GM18858 (cell line): ENCODE data around the gene MLPH.

Experiments used
- ATAC-seq: cut with Tn5 transposase; IDR thresholded peaks from one replicate; pipeline ENCODE4 v1.9.1; 2021; ENCODE audit not compliant: unreplicated experiment

MLPH gene, protein sequence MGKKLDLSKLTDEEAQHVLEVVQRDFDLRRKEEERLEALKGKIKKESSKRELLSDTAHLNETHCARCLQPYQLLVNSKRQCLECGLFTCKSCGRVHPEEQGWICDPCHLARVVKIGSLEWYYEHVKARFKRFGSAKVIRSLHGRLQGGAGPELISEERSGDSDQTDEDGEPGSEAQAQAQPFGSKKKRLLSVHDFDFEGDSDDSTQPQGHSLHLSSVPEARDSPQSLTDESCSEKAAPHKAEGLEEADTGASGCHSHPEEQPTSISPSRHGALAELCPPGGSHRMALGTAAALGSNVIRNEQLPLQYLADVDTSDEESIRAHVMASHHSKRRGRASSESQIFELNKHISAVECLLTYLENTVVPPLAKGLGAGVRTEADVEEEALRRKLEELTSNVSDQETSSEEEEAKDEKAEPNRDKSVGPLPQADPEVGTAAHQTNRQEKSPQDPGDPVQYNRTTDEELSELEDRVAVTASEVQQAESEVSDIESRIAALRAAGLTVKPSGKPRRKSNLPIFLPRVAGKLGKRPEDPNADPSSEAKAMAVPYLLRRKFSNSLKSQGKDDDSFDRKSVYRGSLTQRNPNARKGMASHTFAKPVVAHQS

DNA sequence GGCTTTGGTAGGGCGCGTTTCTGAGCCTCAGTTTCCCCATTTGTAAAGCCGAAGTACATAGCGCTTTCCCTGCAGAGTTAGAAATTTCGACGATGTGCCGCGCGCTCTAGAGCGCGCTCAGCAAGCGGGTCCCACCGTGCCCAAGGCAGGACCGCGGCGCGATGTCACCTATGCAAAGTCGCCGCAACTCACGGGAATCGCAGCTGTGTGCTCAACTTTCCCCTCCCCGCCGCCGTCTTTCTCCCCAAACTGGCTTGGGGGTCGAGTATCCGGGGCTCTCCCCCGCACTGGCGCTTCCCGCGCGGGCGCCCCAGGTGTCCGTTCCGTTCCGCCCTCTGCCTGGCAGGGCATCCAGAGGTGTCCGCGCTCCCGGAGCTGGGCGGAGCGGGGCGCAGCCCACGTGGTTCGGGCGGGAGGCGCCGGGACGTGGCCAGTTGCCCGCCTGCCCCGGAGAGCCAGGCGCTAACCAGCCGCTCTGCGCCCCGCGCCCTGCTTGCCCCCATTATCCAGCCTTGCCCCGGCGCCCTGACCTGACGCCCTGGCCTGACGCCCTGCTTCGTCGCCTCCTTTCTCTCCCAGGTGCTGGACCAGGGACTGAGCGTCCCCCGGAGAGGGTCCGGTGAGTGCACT is at the start of gene MLPH:
Gene MLPH, plus strand, starts transcription at position 433 of the 630 bp plus-strand sequence. CDS start 6,176 bp downstream, outside the sequence.
- no peak for ATAC-seq

DNA sequence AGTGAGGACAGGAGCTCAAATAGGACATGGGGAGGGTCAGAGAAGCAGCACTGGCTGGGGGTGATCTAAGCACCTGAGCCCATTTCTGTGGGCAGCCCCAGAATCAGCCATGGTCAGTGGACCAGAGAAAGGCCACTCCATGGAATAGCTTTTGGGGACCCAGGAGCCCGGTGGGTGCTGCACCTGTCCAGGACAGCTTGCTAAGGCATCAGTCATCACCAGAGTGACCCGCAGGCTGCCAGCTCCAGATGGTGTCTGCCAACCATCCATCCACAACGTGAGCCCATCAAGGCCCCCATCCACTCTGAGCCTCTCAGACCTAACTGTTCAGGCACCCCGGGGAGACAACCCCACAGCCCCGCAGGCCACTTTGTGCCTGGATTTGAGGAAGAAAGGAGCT is 49.5 kb upstream of the MLPH start:
- ATAC-seq: no peak

DNA sequence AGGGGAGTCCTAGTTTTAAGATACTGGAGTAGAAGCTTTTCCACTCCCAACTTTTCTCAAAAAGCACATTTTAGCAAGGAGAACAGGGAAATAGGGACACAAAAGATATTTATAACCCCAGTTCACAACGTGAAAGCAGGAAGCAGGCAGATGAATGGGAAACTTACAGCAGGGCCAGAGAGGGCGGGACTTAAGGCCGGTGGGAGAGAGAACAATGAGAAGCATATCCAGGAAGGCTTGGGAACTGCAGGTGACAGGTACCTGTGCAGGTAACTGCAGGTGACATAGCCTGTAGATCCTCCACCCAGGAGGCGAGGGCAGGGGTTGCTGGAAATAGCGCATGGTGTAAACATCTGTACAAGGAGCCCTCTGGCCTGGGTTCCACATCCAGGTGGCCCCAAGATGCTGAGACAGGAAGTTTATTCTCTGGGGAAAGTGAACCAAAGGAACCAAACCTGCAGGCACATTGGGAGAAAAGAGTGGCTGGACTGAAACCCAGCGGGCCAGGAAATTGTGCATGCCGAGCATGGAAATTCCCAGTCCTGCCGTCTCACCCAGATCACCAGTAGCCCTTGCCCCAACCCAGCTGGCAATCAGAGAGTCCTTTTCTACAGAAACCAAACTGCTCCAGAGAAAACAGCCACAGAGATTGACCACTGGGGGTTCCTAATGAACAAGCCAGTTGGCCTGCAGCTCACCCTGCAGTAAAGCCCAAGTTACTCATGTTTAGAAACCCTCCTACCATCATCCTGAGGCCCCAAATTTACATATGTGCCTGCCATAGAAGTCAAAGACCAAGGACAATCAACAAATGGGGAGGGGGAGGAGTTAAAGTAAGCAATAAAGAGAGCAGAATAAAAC is 48.7 kb upstream of the MLPH start:
- no peak for ATAC-seq

DNA sequence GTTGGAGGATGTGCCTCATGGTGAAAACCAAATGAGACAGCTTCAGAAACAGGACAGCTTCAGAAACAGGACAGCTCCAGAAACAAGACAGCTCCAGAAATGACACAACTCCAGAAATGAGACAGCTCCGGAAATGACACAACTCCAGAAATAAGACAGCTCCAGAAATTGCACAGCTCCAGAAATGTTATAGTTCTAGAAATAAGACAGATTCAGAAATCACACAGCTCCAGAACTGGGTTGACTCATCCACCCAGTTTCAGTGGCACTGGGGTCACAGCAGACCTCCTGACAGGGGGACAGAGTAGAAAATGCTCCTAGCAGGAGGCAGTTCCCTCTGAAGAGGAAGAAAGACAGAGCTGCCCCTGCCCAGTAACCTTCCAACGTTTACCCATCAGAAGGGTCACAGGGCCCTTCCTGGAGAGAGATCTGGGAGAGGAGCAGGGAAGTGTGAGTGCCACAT is 46.2 kb upstream of the MLPH start:
- ATAC-seq: no peak

DNA sequence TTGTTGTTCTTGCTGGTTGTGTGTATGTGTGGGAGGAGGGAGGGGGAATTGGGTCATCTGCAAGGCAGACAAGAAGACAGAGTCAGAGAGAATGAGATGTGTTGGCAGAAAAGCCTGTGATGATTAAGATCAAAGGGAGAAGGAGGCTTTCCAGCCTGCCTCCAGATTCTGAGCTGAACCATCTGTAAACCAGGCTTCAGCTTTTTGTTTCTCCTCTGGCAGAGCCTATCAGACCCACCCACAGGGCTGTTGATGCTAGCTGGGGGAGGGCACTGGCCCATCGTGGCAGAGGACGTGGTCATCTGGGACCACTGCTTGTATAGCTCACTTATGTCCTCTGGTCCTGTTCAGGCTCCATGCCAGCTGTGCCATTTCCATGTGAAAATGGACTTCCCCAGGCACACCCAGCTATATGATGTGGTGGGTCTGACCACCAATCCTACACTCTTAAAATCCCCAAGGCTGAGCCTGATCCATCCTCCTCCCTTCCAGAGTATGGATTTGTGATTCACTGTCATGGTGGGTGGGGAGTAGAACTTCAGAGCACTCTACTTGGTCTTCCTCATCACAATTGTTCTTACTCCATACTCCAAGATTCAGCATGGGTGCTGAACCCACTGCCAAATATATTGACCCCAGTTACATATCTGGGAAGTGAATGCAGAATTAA is 45.3 kb upstream of the MLPH start:
- ATAC-seq: no peak

DNA sequence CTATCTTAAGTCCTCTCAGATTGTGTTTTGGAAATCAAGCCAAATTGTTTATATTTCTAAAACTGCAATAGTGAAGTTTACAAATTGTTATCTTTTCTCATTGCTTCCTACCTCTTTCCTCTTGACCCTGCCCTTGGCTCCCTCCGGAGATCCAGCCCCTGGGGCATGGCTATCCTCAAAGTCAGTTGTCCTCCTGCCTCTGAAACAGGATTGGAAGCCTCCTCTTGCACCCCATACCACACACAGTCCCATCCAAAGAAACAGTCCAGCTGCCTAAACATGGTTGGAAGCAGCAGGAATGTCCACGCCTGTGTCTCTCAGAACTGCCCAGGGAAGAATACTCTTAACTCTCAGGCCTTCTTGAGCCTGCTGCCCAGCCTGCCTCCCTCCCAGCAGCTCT is 43.0 kb upstream of the MLPH start:
- ATAC-seq: no peak

DNA sequence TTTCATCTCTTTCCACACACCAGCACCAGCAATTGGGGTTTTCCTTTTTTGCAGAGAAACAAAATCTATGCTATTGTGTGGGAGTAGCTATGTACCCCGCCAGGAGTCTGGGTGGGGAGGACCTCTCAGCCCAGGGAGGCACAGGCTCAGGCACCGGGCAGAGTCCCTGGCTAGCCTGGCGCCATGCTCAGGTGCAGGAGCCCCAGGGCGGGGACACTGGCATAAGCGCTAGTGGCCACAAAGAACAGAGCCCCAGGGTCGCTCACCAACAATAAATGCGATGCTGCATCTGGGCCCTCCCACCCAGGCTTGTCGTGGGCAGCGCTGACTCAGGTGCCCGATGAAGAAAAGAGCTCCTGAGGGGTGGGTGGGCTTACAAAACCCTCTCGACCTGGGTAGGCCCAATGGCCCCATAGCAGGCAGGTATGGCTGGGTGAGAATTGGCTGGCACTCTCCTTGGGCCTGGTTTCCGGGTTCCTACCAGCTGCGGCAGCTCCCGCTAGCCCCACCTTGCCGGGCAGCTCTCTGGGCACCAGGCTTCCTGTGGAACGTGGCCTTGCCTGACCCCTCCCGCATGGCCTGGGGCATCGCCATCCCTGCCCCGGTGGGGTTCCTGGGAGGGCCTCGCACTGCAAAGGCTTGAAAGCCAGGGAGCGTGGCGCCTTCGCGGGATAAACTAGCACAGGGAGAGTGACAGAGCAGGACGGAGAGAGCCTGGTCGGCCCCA is 41.3 kb upstream of the MLPH start:
- ATAC-seq: no peak

DNA sequence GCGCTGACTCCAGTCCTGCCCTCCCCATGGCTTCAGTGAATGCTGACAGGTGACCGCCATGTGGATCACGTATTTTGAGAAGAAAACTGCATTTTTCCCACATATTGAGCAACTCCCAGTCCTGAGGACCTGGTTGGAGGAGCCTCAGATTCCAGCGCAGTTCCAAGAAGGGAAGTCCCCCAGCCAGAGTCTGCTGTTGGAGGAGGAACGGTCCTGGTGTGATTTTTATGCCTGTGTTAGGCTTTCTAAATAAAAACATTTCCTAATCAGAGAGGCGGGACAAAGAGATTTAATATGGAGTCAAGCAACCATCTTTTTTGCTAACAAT is 40.7 kb upstream of the MLPH start:
- no peak for ATAC-seq

DNA sequence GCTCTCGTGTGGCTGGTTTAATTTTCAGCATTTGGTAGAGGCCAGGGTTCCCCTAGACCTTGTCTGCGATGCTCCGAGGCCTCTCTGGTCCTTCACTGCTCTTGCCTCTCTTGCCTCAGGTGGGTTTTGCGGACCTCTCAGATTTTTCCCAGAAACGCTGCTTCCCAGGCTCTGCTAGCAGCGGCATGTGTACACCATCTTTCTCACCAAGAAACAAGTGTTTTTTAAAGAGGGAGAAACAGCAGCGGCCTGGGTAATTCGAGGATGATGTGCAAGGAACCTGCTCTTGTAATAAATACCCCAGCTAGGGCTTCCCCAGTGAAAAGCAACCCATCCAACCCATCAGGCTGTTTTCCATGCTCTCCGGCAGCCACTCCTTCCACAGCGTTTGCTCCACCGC is 39.6 kb upstream of the MLPH start:
- no peak for ATAC-seq

DNA sequence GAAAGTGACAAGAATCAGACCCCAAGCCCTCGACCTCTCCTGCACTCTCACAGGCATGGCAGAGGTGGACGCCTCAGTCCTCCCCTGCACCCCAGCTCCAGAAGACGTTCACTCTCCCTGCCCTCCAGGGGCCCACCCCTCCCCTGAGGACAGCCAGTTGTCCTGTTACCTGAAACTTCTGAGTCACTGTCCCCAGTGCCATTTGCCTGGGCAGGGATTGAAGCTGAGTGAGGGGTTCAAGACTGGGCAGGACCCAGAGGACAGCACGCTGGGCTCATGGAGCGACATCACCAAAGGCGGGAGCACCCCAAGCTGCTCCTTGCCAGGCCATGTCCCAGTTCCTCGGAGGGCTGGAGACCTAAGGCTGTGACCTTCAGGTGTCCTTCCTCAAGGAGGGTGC is 38.9 kb upstream of the MLPH start:
- ATAC-seq: no peak

DNA sequence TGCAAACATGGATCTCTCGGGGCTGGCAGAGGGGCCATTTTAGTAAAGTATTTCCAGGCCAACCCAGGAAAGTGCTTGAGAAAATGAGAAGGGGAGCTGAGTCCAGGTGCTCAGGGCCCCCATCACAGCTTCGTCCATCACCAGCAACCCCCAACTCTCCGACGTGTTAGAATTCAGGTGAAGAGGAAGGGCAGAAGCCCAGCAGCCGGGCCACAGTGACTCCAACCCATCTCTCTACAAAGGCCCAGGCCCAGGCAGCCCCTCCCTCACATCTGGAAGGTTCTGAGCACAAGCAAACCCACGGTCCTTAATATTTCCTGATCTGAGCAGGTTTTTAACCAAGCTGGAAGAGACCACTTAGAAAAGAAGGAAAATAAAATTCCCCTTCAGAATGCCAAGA is 38.4 kb upstream of the MLPH start:
- no peak for ATAC-seq

DNA sequence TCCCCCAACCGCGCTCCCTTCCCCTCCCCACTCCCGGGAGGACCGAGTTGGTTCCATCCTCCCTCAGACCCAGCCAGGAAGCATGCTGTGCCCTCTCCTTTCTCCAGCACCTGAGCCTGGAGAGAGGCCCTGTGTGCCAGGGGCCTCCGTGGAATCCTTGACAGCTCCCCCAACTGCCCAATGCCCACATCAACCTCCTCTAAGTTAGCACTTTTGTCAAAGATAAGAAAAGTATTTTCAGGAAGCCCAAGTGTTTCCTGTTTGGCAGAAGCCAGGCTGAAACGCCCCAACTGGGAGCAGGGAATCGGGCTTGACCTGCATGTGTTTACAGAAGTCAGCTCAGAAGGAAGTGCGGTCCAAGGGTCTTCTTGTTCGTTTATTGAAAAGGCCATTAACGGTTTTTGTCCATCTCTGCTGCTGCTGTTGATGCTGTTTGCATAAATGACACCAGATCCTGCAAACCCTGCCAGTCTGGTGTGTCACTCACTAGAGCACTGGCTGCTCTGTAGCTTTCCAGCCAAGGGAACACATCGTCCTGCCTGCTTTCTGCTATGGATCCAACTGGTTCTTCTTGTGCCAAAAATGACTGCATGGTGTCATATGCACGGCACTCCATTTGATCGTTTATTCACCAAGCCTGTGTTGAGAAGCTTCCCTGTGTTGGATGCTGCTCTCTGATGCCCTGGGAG is 37.7 kb upstream of the MLPH start:
- ATAC-seq: no peak

DNA sequence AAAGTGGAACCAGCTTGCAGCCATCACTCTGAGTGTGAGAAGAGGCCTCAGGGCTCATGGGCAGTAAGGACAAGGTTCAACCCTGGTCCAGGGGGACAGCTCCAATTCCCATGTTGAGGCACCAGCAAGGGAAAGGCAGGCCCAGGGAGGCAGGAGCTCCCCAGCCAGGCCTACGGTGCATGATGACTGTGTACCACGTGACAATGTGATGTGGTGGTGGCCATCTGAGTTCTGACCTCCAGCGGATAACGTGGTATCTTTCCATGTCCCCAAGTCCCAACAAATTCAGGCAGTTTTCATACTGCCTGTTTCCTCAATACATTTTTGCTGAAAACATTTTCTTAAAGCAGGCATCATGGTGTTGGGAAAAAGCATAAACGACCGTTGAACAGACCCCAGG is 36.9 kb upstream of the MLPH start:
- ATAC-seq: no peak

DNA sequence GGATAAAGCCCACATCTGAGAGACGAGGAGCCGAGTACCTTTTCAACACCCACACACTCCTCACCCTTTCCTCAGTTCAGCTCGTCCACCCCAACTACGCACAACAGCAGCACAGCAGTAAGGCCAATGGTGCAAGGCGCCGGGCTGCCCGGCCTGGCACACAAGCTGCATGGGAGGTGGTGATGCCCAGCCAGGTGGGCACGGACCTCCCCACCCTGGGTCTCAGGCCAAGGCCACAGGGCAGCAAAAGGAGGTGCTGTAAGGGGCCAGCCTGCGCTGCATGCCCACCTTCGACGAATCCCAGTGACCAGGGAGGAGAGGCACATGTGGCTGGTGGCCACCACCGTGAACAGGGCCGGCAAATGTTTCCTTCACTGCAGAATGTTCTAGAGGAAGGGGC is 36.5 kb upstream of the MLPH start:
- ATAC-seq: no peak

DNA sequence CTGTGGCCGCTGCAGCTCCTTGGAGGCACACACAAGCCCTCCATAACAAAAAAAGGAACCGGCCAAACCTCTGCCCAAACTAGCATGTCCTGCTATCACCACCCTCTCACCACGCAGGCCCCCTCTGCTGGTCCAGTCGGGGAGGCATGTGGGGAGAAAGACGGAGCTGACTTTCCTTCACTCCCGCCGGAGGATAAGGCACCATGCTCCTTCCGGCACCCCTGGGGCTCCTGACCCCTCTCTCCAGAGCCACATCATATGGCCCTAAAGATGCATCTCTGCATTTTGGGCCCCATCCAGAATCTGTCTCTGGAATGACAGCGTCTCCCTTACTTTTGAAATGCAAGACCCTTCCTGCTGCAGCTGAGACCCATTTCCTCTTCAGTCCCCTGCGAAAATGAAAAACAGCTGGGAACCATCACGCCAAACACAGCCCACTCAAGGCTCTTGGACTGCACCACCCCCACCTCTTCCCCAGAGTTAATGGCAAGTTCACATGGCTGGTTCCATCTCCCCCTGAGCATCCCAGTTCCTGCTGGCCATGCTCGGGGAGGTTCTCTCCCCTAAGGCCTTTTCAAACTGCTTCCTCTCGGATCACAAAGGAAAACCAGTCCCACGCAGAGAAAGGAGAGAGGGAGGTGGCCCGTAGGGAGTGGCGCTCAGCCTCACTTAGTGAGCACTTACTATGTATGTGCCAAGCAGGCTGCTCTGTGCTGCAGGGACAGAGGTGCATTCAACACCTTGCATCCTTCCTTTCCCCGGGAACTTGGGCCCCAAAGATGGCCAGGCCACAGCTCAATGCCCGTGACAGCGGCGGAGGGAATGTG is 35.2 kb upstream of the MLPH start:
- ATAC-seq: no peak

DNA sequence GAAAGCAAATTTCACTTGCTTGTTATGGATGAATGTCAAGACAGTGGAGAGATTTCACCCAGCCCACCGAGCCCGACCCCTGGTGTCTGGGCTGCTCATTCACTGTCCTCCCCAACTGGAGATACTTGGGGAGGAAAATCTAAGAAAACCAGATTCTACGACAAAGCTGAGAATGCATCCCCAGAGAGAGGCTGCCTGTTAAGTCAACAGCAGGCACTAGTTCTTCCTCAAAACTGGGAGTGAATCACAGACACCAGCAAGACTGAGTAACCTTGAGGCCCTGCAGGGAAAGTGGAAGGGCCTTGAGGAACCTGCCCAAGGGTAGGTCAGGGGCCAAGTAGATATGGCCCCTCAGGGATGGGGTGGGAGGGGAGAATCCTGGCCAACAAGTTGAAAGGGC is 34.2 kb upstream of the MLPH start:
- no peak for ATAC-seq

DNA sequence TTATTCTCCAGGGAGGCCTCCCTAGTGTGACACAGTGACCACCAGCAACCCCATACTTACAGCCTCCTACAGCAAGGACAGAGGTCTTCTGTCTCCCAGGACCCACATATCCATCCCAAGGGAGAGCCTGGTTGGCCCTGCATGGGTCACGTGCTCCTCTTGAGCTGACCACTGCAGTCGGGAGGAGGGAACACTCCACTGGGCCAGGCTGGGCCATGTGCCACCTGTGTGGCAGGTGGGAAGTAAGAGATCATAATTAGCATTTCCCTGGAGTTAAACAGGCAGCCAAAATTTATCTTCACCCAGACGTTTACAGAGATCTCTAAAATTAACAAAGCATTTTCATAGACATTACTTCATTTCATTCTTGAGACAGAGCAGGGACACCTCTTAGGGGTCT is 33.4 kb upstream of the MLPH start:
- no peak for ATAC-seq

DNA sequence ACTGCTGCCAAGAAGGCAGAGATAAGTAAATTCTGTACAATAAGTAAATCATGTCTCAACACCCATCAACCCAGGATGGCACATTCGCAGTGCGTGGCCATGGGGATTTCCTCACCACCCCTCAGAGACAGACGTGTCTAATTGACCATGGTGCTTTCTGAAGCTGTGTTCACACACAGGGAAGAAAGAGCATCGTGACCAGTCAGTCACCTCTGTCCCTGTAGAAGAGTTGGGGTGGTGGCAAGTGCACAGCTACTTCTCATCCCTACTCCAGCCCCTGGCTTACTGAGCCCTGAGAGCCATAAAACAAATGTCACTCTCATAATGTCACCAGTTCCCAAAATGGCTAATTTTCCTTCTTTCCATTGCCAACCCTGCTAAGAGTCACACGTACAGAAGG is 31.3 kb upstream of the MLPH start:
- ATAC-seq: no peak
